Activated CD8-positive, alpha-beta T cell treated with anti-CD3 and anti-CD28 coated beads for 36 hours (primary cell): ENCODE measurements around the gene IRGC. TPM values are rescaled to one million over a fixed set of nuclear protein-coding genes. Genes with fewer than 3 reads are reported as not detected.

Experiments
- ATAC-seq: fragments of 200-7000 bp; cut with Tn5 transposase; one replicate; pipeline ENCODE4 v1.10.0; 2021; ENCODE audit warnings: mild to moderate bottlenecking, moderate library complexity
- CTCF ChIA-PET: fragments of 350-600 bp; sonication (Branson Sonifier 250); formaldehyde crosslinking; loops from one replicate; lab custom pipeline; 2021; ENCODE audit warnings: antibody characterized with exemption; lab: Charles Lee
- POLR2A ChIA-PET: fragments of 350-600 bp; sonication (Branson Sonifier 250); formaldehyde crosslinking; loops from one replicate; lab custom pipeline; 2021; ENCODE audit warnings: antibody characterized with exemption; lab: Charles Lee
- DNase-seq: peaks from one replicate; pipeline ENCODE4 v3.0.0-alpha.2; 2020
- H3K27ac Mint-ChIP-seq: one replicate; pipeline ENCODE4 v1.8.0; 2021; ENCODE audit warnings: mild to moderate bottlenecking, mixed read lengths
- H3K27me3 Mint-ChIP-seq: one replicate; pipeline ENCODE4 v1.8.0; 2021; ENCODE audit warnings: mixed read lengths
- H3K36me3 Mint-ChIP-seq: one replicate; pipeline ENCODE4 v1.8.0; 2021; ENCODE audit warnings: low read depth, mixed read lengths
- H3K4me1 Mint-ChIP-seq: one replicate; pipeline ENCODE4 v1.8.0; 2021; ENCODE audit warnings: low read depth, mixed read lengths
- H3K4me3 Mint-ChIP-seq: one replicate; pipeline ENCODE4 v1.8.0; 2021; ENCODE audit warnings: mild to moderate bottlenecking, moderate library complexity, mixed read lengths
- H3K9me3 Mint-ChIP-seq: one replicate; pipeline ENCODE4 v1.8.0; 2021; ENCODE audit warnings: mixed read lengths
- CTCF ChIP-seq: fragments of 200-600 bp; IDR thresholded peaks from one replicate; pipeline ENCODE4 v1.8.0; 2022; ENCODE audit warnings: antibody characterized with exemption, mild to moderate bottlenecking
- intact Hi-C: fragments of 100-400 bp; cut with micrococcal nuclease; formaldehyde crosslinking; loops from one replicate; pipeline ENCODE4 v1.10.0; 2022
- total RNA-seq, 2 experiments: library from RNA; stranded (reverse); gene quantifications; one replicate each; pipeline ENCODE4 v1.2.3, GENCODE V29; 2021

IRGC gene
- total RNA-seq, 2 experiments from 2014 or later = not detected

- Mint-ChIP-seq H3K4me1 (no peaks in the 10 kb centered on the region), H3K27ac (no peak overlapping the region), H3K9me3 (peaks cover 16% of the 10 kb centered on the region), H3K36me3 (peaks cover 2% of the 10 kb centered on the region), H3K27me3 (peaks cover 11% of the 10 kb centered on the region), H3K4me3 (no peak overlapping the region)
- intact Hi-C loops = no loop called here
- POLR2A ChIA-PET = interaction anchor here (0.6 to 0.9 kb wide), 3 partner anchors 9 to 11 kb away, joined by 3 to 4 read pairs (median 3); no protein-coding TSS in a partner anchor
- TF ChIP-seq CTCF = no peak
- no peak for ATAC-seq
- CTCF ChIA-PET = interaction anchor here (1.8 to 2.1 kb wide), 2 partner anchors 24 to 52 kb away, joined by 5 to 7 read pairs; no protein-coding TSS in a partner anchor
- no peak for DNase-seq
These were observed 23.0 kb upstream of the IRGC start for GRCh38 chr19:43692877-43693276.

GRCh38 chr19:43694553-43694952 lies 21.3 kb upstream of the IRGC start:
- Mint-ChIP-seq H3K36me3 (peaks cover 2% of the 10 kb centered on the region), H3K9me3 (peaks cover 16% of the 10 kb centered on the region), H3K27ac (no peak overlapping the region), H3K4me1 (peaks cover under 1% of the 10 kb centered on the region), H3K27me3 (peaks cover 19% of the 10 kb centered on the region), H3K4me3 (no peak overlapping the region)
- ATAC-seq (no peak), DNase-seq (no peak)
- intact Hi-C loops = no loop called here
- ChIA-PET POLR2A (no interaction called here), CTCF (interaction anchor here (1.8 to 2.1 kb wide), 2 partner anchors 26 to 50 kb away, joined by 5 to 7 read pairs; no protein-coding TSS in a partner anchor)
- no peak for TF ChIP-seq CTCF

- Mint-ChIP-seq H3K27ac (no peak overlapping the region), H3K4me3 (no peak overlapping the region), H3K4me1 (peaks cover 15% of the 10 kb centered on the region), H3K27me3 (peaks cover 26% of the 10 kb centered on the region), H3K9me3 (peaks cover 10% of the 10 kb centered on the region), H3K36me3 (no peaks in the 10 kb centered on the region)
- ATAC-seq = no peak
- CTCF ChIA-PET = no interaction called here
- POLR2A ChIA-PET = no interaction called here
- no peak for DNase-seq
- intact Hi-C loops = no loop called here
- TF ChIP-seq CTCF = no peak
These were observed 19.7 kb upstream of the IRGC start for GRCh38 chr19:43695985-43696704.

- Mint-ChIP-seq H3K27me3 (peaks cover 26% of the 10 kb centered on the region), H3K27ac (no peak overlapping the region), H3K4me3 (no peak overlapping the region), H3K36me3 (no peaks in the 10 kb centered on the region), H3K4me1 (peaks cover 19% of the 10 kb centered on the region), H3K9me3 (peaks cover 6% of the 10 kb centered on the region)
- ATAC-seq = no peak
- ChIA-PET POLR2A (no interaction called here), CTCF (no interaction called here)
- TF ChIP-seq CTCF = no peak
- no peak for DNase-seq
- intact Hi-C loops = no loop called here
These were observed 18.6 kb upstream of the IRGC start for GRCh38 chr19:43697295-43697694.
